ENCODE data around the gene USP7. TPM values are rescaled to one million over a fixed set of nuclear protein-coding genes. Genes with fewer than 3 reads are reported as not detected.
"Not testable (repeated sequence)": the region's sequence is repeated elsewhere in the genome, so short reads cannot be mapped to it uniquely, and the experiment has no call there.

The USP7 gene
- total and polyA plus RNA-seq, 2 experiments from 2014 or later = 38.0 to 40.8 TPM

GRCh38 chr16:8972843-8973586 lies 9.3 kb upstream of the USP7 start:
- H3K36me3 ChIP-seq (replicated peaks; ENCODE audit: insufficient read depth, low read depth) = no peaks in the 10 kb centered on the region
- no peaks in the 10 kb centered on the region for H3K27me3 ChIP-seq
- no peaks in the 10 kb centered on the region for H3K9me3 ChIP-seq (ENCODE audit: low read depth)
- TF ChIP-seq EZH2phosphoT487 (IDR thresholded peaks at IDR 0.05; ENCODE audit: low read depth, severe bottlenecking, unreplicated experiment) (no peak), CTCF (IDR thresholded peaks at IDR 0.05; ENCODE audit: poor library complexity) (no peak), EZH2 (IDR thresholded peaks at IDR 0.05; ENCODE audit: borderline replicate concordance) (no peak)
- H3K4me3 ChIP-seq = no peak overlapping the region
- H2AFZ ChIP-seq = no peak overlapping the region
- no peaks in the 10 kb centered on the region for H4K20me1 ChIP-seq (ENCODE audit: insufficient read depth, poor library complexity, severe bottlenecking)
- no peaks in the 10 kb centered on the region for H3K9me2 ChIP-seq (replicated peaks; ENCODE audit: insufficient read depth)
- H3K4me2 ChIP-seq = no peak overlapping the region
- no peaks in the 10 kb centered on the region for H3K79me2 ChIP-seq
- WGBS (ENCODE audit: low lambda C conversion rate, missing lambda C conversion rate) = 83% methylated on average over 7 of the region's 7 CpGs
- no peaks in the 10 kb centered on the region for H3K4me1 ChIP-seq (ENCODE audit: insufficient read depth)
- DNase-seq (ENCODE audit: low spot score) = no peak
- H3K27ac ChIP-seq = no peak overlapping the region

- H3K9me3 ChIP-seq (ENCODE audit: low read depth) = no peaks in the 10 kb centered on the region
- no peak overlapping the region for H3K27ac ChIP-seq
- TF ChIP-seq CTCF (IDR thresholded peaks at IDR 0.05; ENCODE audit: poor library complexity) (no peak), EZH2 (IDR thresholded peaks at IDR 0.05; ENCODE audit: borderline replicate concordance) (no peak), EZH2phosphoT487 (IDR thresholded peaks at IDR 0.05; ENCODE audit: low read depth, severe bottlenecking, unreplicated experiment) (no peak)
- 92% methylated on average over 1 of the region's 1 CpG for WGBS (ENCODE audit: low lambda C conversion rate, missing lambda C conversion rate)
- H4K20me1 ChIP-seq (ENCODE audit: insufficient read depth, poor library complexity, severe bottlenecking) = no peaks in the 10 kb centered on the region
- no peaks in the 10 kb centered on the region for H3K36me3 ChIP-seq (replicated peaks; ENCODE audit: insufficient read depth, low read depth)
- no peak overlapping the region for H3K4me2 ChIP-seq
- H3K4me1 ChIP-seq (ENCODE audit: insufficient read depth) = no peaks in the 10 kb centered on the region
- H3K4me3 ChIP-seq = no peak overlapping the region
- DNase-seq (ENCODE audit: low spot score) = no peak
- H2AFZ ChIP-seq = no peak overlapping the region
- no peaks in the 10 kb centered on the region for H3K9me2 ChIP-seq (replicated peaks; ENCODE audit: insufficient read depth)
- no peaks in the 10 kb centered on the region for H3K79me2 ChIP-seq
- no peaks in the 10 kb centered on the region for H3K27me3 ChIP-seq
Observed at GRCh38 chr16:8971416-8971815, 7.7 kb upstream of the USP7 start.

GRCh38 chr16:8969202-8969897 lies 5.6 kb upstream of the USP7 start:
- H3K79me2 ChIP-seq; H4K20me1 ChIP-seq (ENCODE audit: insufficient read depth, poor library complexity, severe bottlenecking); H3K4me3 ChIP-seq; H3K9me3 ChIP-seq (ENCODE audit: low read depth); DNase-seq (ENCODE audit: low spot score); H3K27me3 ChIP-seq; H3K36me3 ChIP-seq (replicated peaks; ENCODE audit: insufficient read depth, low read depth); H2AFZ ChIP-seq; H3K4me1 ChIP-seq (ENCODE audit: insufficient read depth); H3K9me2 ChIP-seq (replicated peaks; ENCODE audit: insufficient read depth); H3K27ac ChIP-seq; H3K4me2 ChIP-seq: not testable (repeated sequence)
- 86% methylated on average over 10 of the region's 10 CpGs for WGBS (ENCODE audit: low lambda C conversion rate, missing lambda C conversion rate)

- H4K20me1 ChIP-seq (ENCODE audit: insufficient read depth, poor library complexity, severe bottlenecking); H3K9me3 ChIP-seq (ENCODE audit: low read depth); H3K36me3 ChIP-seq (replicated peaks; ENCODE audit: insufficient read depth, low read depth); H3K4me2 ChIP-seq; H3K4me3 ChIP-seq; H3K9me2 ChIP-seq (replicated peaks; ENCODE audit: insufficient read depth); H3K27me3 ChIP-seq; H3K4me1 ChIP-seq (ENCODE audit: insufficient read depth); H2AFZ ChIP-seq; H3K79me2 ChIP-seq; DNase-seq (ENCODE audit: low spot score); H3K27ac ChIP-seq: not testable (repeated sequence)
- WGBS (ENCODE audit: low lambda C conversion rate, missing lambda C conversion rate) = 89% methylated on average over 9 of the region's 9 CpGs
Observed at GRCh38 chr16:8968054-8968453, 4.3 kb upstream of the USP7 start.

All from hepatocyte (in vitro differentiated cells).